Activated CD4-positive, alpha-beta T cell treated with anti-CD3 and anti-CD28 coated beads, Interleukin-2, amount 10 ng/mL, durations not matched to agents 24 days and 14 days (primary cell): ENCODE data around the gene SKOR2. TPM values are rescaled to one million over a fixed set of nuclear protein-coding genes. Genes with fewer than 3 reads are reported as not detected.
"Not testable (repeated sequence)": the region's sequence is repeated elsewhere in the genome, so short reads cannot be mapped to it uniquely, and the experiment has no call there.

Experiments used
- DNase-seq: peaks from one replicate; pipeline ENCODE4 v3.0.0; 2022
- H3K27ac Mint-ChIP-seq: one replicate; pipeline ENCODE4 v1.8.0; 2022; ENCODE audit warnings: mild to moderate bottlenecking, mixed read lengths
- H3K27me3 Mint-ChIP-seq: one replicate; pipeline ENCODE4 v1.8.0; 2022; ENCODE audit warnings: mixed read lengths
- H3K36me3 Mint-ChIP-seq: one replicate; pipeline ENCODE4 v1.8.0; 2022; ENCODE audit warnings: low read depth, mild to moderate bottlenecking, mixed read lengths
- H3K4me1 Mint-ChIP-seq: one replicate; pipeline ENCODE4 v1.8.0; 2021; ENCODE audit warnings: mixed read lengths
- H3K4me3 Mint-ChIP-seq: one replicate; pipeline ENCODE4 v1.8.0; 2022; ENCODE audit warnings: mild to moderate bottlenecking, moderate library complexity, mixed read lengths
- H3K9me3 Mint-ChIP-seq: one replicate; pipeline ENCODE4 v1.8.0; 2021; ENCODE audit warnings: mixed read lengths
- intact Hi-C: fragments of 100-400 bp; cut with micrococcal nuclease; formaldehyde crosslinking; loops from one replicate; pipeline ENCODE4 v1.15.1; 2023
- total RNA-seq: library from RNA; stranded (reverse); gene quantifications from 2 replicates; pipeline ENCODE4 v1.2.3, GENCODE V29; 2022

Gene SKOR2
- total RNA-seq, 1 donor from 2014 or later: not detected

- Mint-ChIP-seq H3K4me3 (no peak overlapping the region), H3K36me3 (peaks cover 13% of the 10 kb centered on the region), H3K9me3 (no peaks in the 10 kb centered on the region), H3K27ac (no peak overlapping the region), H3K27me3 (no peaks in the 10 kb centered on the region), H3K4me1 (peaks cover 20% of the 10 kb centered on the region)
- DNase-seq: no peak
- intact Hi-C loops: loop anchor here (1.0 kb wide), 1 partner anchor 43 kb away; no protein-coding TSS in a partner anchor
Measured at GRCh38 chr18:47163241-47163640, 88.2 kb downstream of the SKOR2 start.

- H3K9me3 Mint-ChIP-seq: no peaks in the 10 kb centered on the region
- no peak overlapping the region for H3K4me3 Mint-ChIP-seq
- H3K36me3 Mint-ChIP-seq: peaks cover 17% of the 10 kb centered on the region
- H3K4me1 Mint-ChIP-seq: peaks cover 17% of the 10 kb centered on the region
- no peak overlapping the region for H3K27ac Mint-ChIP-seq
- H3K27me3 Mint-ChIP-seq: no peaks in the 10 kb centered on the region
- DNase-seq: no peak
- intact Hi-C loops: no loop called here
Measured at GRCh38 chr18:47160256-47160655, 91.2 kb downstream of the SKOR2 start.

GRCh38 chr18:47158404-47158803 is 93.1 kb downstream of the SKOR2 start:
- intact Hi-C loops, H3K27ac Mint-ChIP-seq, H3K4me1 Mint-ChIP-seq, H3K27me3 Mint-ChIP-seq, H3K9me3 Mint-ChIP-seq, DNase-seq, H3K4me3 Mint-ChIP-seq: not testable (repeated sequence)
- peaks cover 15% of the 10 kb centered on the region for H3K36me3 Mint-ChIP-seq

Other genes starting within 250 kb of the SKOR2 start
- gene ELOA2, start 216.0 kb downstream of the SKOR2 start, total RNA-seq: not detected in 2 replicates
- gene HDHD2, start 101.2 kb downstream of the SKOR2 start, total RNA-seq: 37.7 and 40.6 TPM in 2 replicates
- gene IER3IP1, start 75.3 kb downstream of the SKOR2 start, total RNA-seq: 16.0 and 16.2 TPM in 2 replicates